H1 (cell line): ENCODE measurements around the gene NUBPL. TPM values are rescaled to one million over a fixed set of nuclear protein-coding genes. Genes with fewer than 3 reads are reported as not detected.

Experiments
- CTCF ChIA-PET: fragments of 300-600 bp; sonication (Branson Sonifier 250); formaldehyde crosslinking; loops from one replicate; lab custom pipeline; 2021; ENCODE audit not compliant: partially characterized antibody; lab: Charles Lee
- POLR2A ChIA-PET: fragments of 300-600 bp; sonication (Branson Sonifier 250); formaldehyde crosslinking; loops from one replicate; lab custom pipeline; 2021; ENCODE audit warnings: inconsistent platforms; ENCODE audit not compliant: partially characterized antibody; lab: Charles Lee
- DNase-seq, 2 experiments: peaks; one replicate each; pipeline versions ENCODE4 v3.0.0 to v3.0.0-alpha.2; 2010 to 2022; ENCODE audit warnings: low spot score in 2 of 2, low read depth in 1 of 2, mixed read lengths in 1 of 2
- FAIRE-seq: peaks from 2 replicates; lab custom pipeline; 2011; peaks lifted over from hg19 to GRCh38; lab: Jason Lieb, UNC
- H2AFZ ChIP-seq: 2 replicates; pipeline ENCODE4 v1.8.1; 2012; ENCODE audit warnings: low read length, inconsistent platforms
- H2AK5ac ChIP-seq: 2 replicates; pipeline ENCODE4 v1.6.1; 2013; ENCODE audit warnings: low read depth, low read length
- H2BK120ac ChIP-seq: replicated peaks from 2 replicates; pipeline ENCODE3; 2013; ENCODE audit warnings: low read depth, low read length, inconsistent platforms
- H2BK12ac ChIP-seq: 2 replicates; pipeline ENCODE4 v1.6.1; 2013; ENCODE audit warnings: low read depth, low read length
- H2BK15ac ChIP-seq: 2 replicates; pipeline ENCODE4 v1.6.1; 2013; ENCODE audit warnings: low read length
- H2BK20ac ChIP-seq: 2 replicates; pipeline ENCODE4 v1.6.1; 2013; ENCODE audit warnings: low read length
- H2BK5ac ChIP-seq: 2 replicates; pipeline ENCODE4 v1.6.1; 2013; ENCODE audit warnings: low read depth, low read length
- H3K14ac ChIP-seq: 2 replicates; pipeline ENCODE4 v1.6.1; 2013; ENCODE audit warnings: inconsistent platforms; ENCODE audit not compliant: insufficient read length
- H3K18ac ChIP-seq: 2 replicates; pipeline ENCODE4 v1.6.1; 2013; ENCODE audit warnings: low read length; ENCODE audit errors: extremely low read depth
- H3K23ac ChIP-seq: 2 replicates; pipeline ENCODE4 v1.6.1; 2013; ENCODE audit warnings: inconsistent platforms; ENCODE audit not compliant: insufficient read length
- H3K23me2 ChIP-seq: 2 replicates; pipeline ENCODE4 v1.6.1; 2013; ENCODE audit warnings: low read depth, low read length
- H3K27ac ChIP-seq: 2 replicates; pipeline ENCODE4 v1.6.1; 2011; ENCODE audit warnings: low read depth, low read length, inconsistent platforms
- H3K27me3 ChIP-seq, 4 experiments: replicated peaks in 1 of 4; 1 replicate in 1 of 4; 2 replicates in 3 of 4; pipeline versions ENCODE4 v1.6.1 to v1.8.1; 2011 to 2013; ENCODE audit warnings: low read length in 3 of 4, mild to moderate bottlenecking in 3 of 4, inconsistent platforms in 2 of 4, mixed read lengths in 2 of 4, moderate library complexity in 1 of 4; ENCODE audit not compliant: control insufficient read depth in 3 of 4, insufficient read depth in 3 of 4; ENCODE audit errors: extremely low read depth in 1 of 4
- H3K36me3 ChIP-seq, 4 experiments: 2 replicates each; pipeline versions ENCODE4 v1.6.1 to v1.8.1; 2011 to 2013; ENCODE audit warnings: mild to moderate bottlenecking in 4 of 4, low read length in 3 of 4, moderate library complexity in 2 of 4, control low read depth in 1 of 4, inconsistent platforms in 1 of 4; ENCODE audit not compliant: insufficient read depth in 4 of 4, control insufficient read depth in 2 of 4
- H3K4ac ChIP-seq: replicated peaks from 2 replicates; pipeline ENCODE3; 2013; ENCODE audit warnings: low read length, low read depth, mixed read lengths, inconsistent platforms; ENCODE audit not compliant: insufficient read length
- H3K4me1 ChIP-seq, 4 experiments: replicated peaks in 1 of 4; 1 replicate in 1 of 4; 2 replicates in 3 of 4; pipeline versions ENCODE4 v1.6.1 to v1.8.1; 2011 to 2013; ENCODE audit warnings: low read length in 3 of 4, inconsistent platforms in 2 of 4, mixed read lengths in 1 of 4; ENCODE audit not compliant: insufficient read depth in 4 of 4, control insufficient read depth in 3 of 4
- H3K4me2 ChIP-seq, 2 experiments: 2 replicates each; pipeline versions ENCODE4 v1.6.1 to v1.8.1; 2011 to 2013; ENCODE audit warnings: low read depth in 2 of 2, low read length in 2 of 2, control low read depth in 1 of 2, inconsistent platforms in 1 of 2, mild to moderate bottlenecking in 1 of 2; ENCODE audit not compliant: insufficient read depth in 1 of 2
- H3K4me3 ChIP-seq, 4 experiments: fragments of 200-600, 300-600 bp in 1 of 4; sonication (generic), shearing (Covaris generic), sonication (Bioruptor Twin) in 1 of 4; 2 replicates each; pipeline versions ENCODE4 v1.5.1 to v1.8.1; 2011 to 2016; ENCODE audit warnings: low read length in 4 of 4, low read depth in 3 of 4, control low read depth in 2 of 4, inconsistent platforms in 2 of 4, mild to moderate bottlenecking in 2 of 4, mixed read lengths in 1 of 4, moderate library complexity in 1 of 4; ENCODE audit not compliant: insufficient read depth in 2 of 4; ENCODE audit errors: extremely low read depth in 1 of 4
- H3K56ac ChIP-seq: replicated peaks from 2 replicates; pipeline ENCODE3; 2013; ENCODE audit warnings: low read depth, mild to moderate bottlenecking, mixed read lengths, low read length, inconsistent platforms; ENCODE audit not compliant: insufficient read length
- H3K79me1 ChIP-seq: 2 replicates; pipeline ENCODE4 v1.6.1; 2013; ENCODE audit warnings: low read depth, low read length, control low read depth
- H3K79me2 ChIP-seq, 2 experiments: 2 replicates each; pipeline versions ENCODE4 v1.6.1 to v1.8.1; 2012 to 2013; ENCODE audit warnings: low read length in 2 of 2, mild to moderate bottlenecking in 2 of 2, inconsistent platforms in 1 of 2; ENCODE audit not compliant: insufficient read depth in 2 of 2, control insufficient read depth in 1 of 2
- H3K9ac ChIP-seq, 4 experiments: replicated peaks in 1 of 4; 1 replicate in 1 of 4; 2 replicates in 3 of 4; pipeline versions ENCODE4 v1.6.1 to v1.8.1; 2011 to 2013; ENCODE audit warnings: low read depth in 3 of 4, low read length in 3 of 4, control low read depth in 2 of 4, mild to moderate bottlenecking in 2 of 4, moderate library complexity in 2 of 4, inconsistent platforms in 1 of 4; ENCODE audit errors: extremely low read depth in 1 of 4
- H3K9me3 ChIP-seq, 2 experiments: 2 replicates each; pipeline versions ENCODE4 v1.6.1 to v1.8.1; 2012 to 2013; ENCODE audit warnings: mild to moderate bottlenecking in 2 of 2, moderate library complexity in 2 of 2, control low read depth in 1 of 2, inconsistent platforms in 1 of 2, low read depth in 1 of 2, low read length in 1 of 2, mixed read lengths in 1 of 2; ENCODE audit not compliant: insufficient read depth in 2 of 2
- H4K20me1 ChIP-seq, 2 experiments: replicated peaks in 1 of 2; 2 replicates each; pipeline versions ENCODE3 to v1.8.1; 2011 to 2013; ENCODE audit warnings: inconsistent platforms in 2 of 2, low read length in 2 of 2, mild to moderate bottlenecking in 1 of 2; ENCODE audit not compliant: insufficient read depth in 2 of 2, control insufficient read depth in 1 of 2
- H4K5ac ChIP-seq: 2 replicates; pipeline ENCODE4 v1.6.1; 2013; ENCODE audit warnings: low read length, low read depth, mixed read lengths, inconsistent platforms; ENCODE audit not compliant: insufficient read length
- H4K8ac ChIP-seq: 2 replicates; pipeline ENCODE4 v1.8.0; 2013; ENCODE audit warnings: mild to moderate bottlenecking, moderate library complexity, low read length, inconsistent platforms; ENCODE audit not compliant: insufficient read depth; ENCODE audit errors: extremely low read depth
- H4K91ac ChIP-seq: replicated peaks from 2 replicates; pipeline ENCODE3; 2013; ENCODE audit warnings: low read length, mixed read lengths, inconsistent platforms; ENCODE audit not compliant: insufficient read length
- BCL11A ChIP-seq, 2 experiments: IDR thresholded peaks; one replicate each; pipeline ENCODE4 v1.6.1; 2011; ENCODE audit warnings: low read depth in 2 of 2, low read length in 2 of 2, mild to moderate bottlenecking in 2 of 2
- MAFK ChIP-seq: IDR thresholded peaks from 2 replicates; pipeline ENCODE4 v1.6.1; 2012; ENCODE audit warnings: low read depth, mild to moderate bottlenecking, improper control_type of control experiment, low read length
- YY1 ChIP-seq: IDR thresholded peaks from 2 replicates; pipeline ENCODE4 v1.6.1; 2011; ENCODE audit warnings: low read depth, mild to moderate bottlenecking, low read length
- polyA plus RNA-seq, 7 experiments: library from polyadenylated mRNA; depleted of rRNA in 3 of 7; stranded (reverse) in 5 of 7; unstranded in 2 of 7; fragments of >200 nt in 5 of 7; fragments of 200-250 nt in 2 of 7; gene quantifications; 1 replicate in 5 of 7; 2 replicates in 1 of 7; 4 replicates in 1 of 7; pipeline versions ENCODE4 v1.2.1 to v1.2.3, GENCODE V29; 2011 to 2013; ENCODE audit warnings: missing spikeins in 2 of 7, mixed read lengths in 2 of 7
- total RNA-seq: library from RNA; stranded (reverse); fragmentation: NEBNext Ultra II Directional; extraction: Animal tissue kit (Norgen Biotek cat#: 25700); gene quantifications from 2 replicates; pipeline ENCODE4 v1.2.1, GENCODE V29; 2021
- TF ChIP-seq, protein P1 (sequence below): IDR thresholded peaks from 2 replicates; pipeline ENCODE4 v1.6.1; 2012; ENCODE audit warnings: inconsistent platforms

The NUBPL gene
- total and polyA plus RNA-seq, 2 of the 8 experiments (the other 6 are each of a cell fraction or from before 2014, with no cell fraction given): 1.6 to 6.8 TPM

DNA sequence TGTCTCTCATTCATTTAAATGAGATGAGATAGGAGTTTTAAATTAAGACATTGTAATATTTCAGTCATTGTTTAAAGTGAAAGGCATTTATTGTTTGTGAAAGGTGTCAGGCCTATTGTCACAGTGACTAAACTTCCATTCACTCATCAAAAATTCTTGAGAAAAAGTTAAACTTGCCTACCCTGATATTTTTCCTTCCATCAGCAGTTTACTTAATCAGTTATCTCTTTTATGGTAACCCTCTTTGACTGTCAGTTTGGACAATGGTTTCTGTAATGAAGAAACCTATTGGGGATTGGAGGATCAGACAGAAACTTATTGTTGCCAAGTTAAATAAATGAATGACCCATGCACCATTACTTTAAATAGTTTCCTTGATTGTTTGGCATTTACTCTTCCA lies 241.6 kb downstream of the NUBPL start:
- Histone ChIP-seq H3K18ac (no peak overlapping the region), H2BK5ac (no peak overlapping the region), H4K5ac (no peak overlapping the region), H3K27ac (no peak overlapping the region), H3K79me1 (no peaks in the 10 kb centered on the region), H3K4ac (no peak overlapping the region), H3K23me2 (no peaks in the 10 kb centered on the region), H3K9me3 (0 out of 4 replicates have a peak, but pooled peaks cover 0 to 7% of the 10 kb centered on the region in 2 experiments), H3K79me2 (no peaks in the 10 kb centered on the region), H2AFZ (no peak overlapping the region), H3K36me3 (no peaks in the 10 kb centered on the region), H4K91ac (no peak overlapping the region), H3K9ac (no peak overlapping the region), H3K4me3 (no peak overlapping the region), H3K4me2 (no peak overlapping the region), H2BK120ac (no peak overlapping the region), H3K27me3 (no peaks in the 10 kb centered on the region), H2BK15ac (no peak overlapping the region), H3K23ac (no peak overlapping the region), H2BK20ac (no peak overlapping the region), H3K14ac (no peak overlapping the region), H4K8ac (no peak overlapping the region), H2AK5ac (no peak overlapping the region), H3K56ac (no peak overlapping the region), H2BK12ac (no peak overlapping the region), H4K20me1 (no peaks in the 10 kb centered on the region), H3K4me1 (no peaks in the 10 kb centered on the region)
- TF ChIP-seq BCL11A (IDR thresholded peaks at IDR 0.05; ENCODE audit: low read depth in 2 of 2, low read length in 2 of 2) (no peak), MAFK (no peak), YY1 (no peak)
- TF ChIP-seq, protein P1, sequence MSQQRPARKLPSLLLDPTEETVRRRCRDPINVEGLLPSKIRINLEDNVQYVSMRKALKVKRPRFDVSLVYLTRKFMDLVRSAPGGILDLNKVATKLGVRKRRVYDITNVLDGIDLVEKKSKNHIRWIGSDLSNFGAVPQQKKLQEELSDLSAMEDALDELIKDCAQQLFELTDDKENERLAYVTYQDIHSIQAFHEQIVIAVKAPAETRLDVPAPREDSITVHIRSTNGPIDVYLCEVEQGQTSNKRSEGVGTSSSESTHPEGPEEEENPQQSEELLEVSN: no peak
- ChIA-PET CTCF (no interaction called here), POLR2A (no interaction called here)
- DNase-seq (no peak), FAIRE-seq (no peak)
